ENCODE data around the gene HLA-DQB2.

HLA-DQB2 gene

DNA sequence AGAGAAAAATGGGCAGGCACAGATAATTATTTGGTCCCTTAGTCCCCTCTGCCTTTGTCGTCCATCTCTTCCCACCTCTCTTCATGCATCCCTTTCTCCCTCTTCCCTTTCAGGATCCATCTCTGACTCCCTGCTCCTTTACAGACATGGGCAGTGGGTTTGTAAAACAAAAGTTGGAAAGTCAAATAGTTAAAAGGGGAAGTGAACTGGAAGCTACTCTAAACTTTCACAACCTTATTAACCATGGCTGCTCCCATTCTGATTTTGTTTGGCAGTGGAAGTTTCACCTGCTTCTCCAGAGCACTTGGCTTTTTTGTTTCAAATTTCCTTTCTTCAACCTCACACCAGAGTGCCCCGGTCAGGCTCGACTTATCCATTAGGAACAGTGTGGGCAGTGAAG lies 21.0 kb downstream of the HLA-DQB2 start:
- no peak for DNase-seq

- no peak for DNase-seq
Measured at GRCh38 chr6:32741031-32741960, 22.0 kb downstream of the HLA-DQB2 start, which contains the start of gene HLA-DQA2. Gene HLA-DQA2, plus strand, starts transcription at chr6:32741391. Its CDS starts 53 bp downstream, at chr6:32741444.

DNA sequence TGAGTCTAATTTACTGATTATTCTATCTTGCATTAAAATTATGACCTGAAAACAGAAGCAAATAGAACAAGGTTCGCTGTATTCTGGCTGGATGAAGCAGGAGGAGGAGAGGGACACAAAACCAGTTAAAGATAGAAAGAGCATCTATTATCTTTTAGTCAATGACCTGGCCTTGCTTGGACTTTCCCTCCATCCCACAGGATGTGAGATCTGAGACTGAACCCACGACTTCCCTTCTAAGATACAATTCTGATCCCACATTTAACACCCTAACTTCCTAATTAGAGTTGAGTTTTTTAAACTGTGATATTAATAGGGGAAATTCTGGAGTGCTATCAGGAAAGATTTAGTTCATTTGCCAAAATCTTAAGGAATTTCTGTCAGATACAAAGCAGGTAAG lies 25.2 kb downstream of the HLA-DQB2 start:
- DNase-seq = no peak

DNA sequence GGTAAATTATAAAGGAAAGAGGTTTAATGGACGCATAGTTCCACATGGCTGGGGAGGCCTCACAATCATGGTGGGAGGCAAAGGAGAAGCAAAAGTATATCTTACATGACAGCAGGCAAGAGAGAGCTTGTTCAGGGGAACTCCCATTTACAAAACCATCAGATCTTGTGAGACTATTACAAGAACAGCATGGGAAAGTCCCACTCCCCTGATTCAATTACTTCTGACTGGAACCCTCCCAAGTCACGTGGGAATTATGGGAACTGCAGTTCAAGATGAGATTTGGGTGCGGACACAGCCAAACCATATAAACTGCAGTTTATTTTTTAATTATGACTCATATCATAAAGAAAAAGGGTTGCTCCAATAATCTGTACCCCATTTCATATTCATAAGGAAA lies 44.5 kb downstream of the HLA-DQB2 start:
- no peak for DNase-seq

GRCh38 chr6:32716396-32716795 lies 46.9 kb downstream of the HLA-DQB2 start:
- DNase-seq = no peak

DNA sequence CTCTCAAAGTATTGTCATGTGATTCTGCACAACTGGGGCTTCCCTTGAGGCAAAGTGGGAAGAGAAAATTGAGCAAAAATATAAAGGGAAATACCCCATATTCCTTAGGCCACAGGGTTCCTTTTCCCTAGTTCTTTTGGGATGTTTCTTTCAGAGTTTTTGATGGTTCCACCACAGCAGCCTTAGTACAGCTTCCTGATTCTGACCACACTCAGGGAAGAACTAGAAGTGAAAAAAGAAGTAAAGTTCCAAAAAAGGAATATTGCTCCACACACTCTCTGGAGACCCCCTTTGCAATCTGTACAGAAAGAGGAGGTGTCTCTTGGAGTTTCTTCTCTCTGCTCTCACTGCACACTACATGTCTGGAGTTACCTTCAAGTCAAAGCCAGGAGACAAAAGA lies 50.1 kb downstream of the HLA-DQB2 start:
- no peak for DNase-seq

DNA sequence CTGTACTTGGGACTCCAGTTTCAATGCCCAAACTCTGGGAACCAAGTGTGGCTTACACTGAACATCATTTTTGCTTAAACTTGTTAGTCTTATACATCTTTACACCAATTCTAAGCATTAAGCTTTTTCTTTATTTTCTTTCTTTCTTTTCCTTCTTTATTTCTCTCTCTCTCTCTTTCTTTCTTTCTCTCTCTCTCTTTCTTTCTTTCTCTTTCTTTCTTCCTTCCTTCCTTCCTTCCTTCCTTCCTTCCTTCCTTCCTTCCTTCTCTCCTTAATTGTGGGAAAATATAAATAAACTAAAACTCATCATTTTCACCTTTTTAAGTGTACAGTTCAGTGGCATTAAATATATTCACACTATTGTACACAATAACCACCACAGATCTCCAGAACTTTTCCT lies 53.7 kb downstream of the HLA-DQB2 start:
- DNase-seq = no peak
